ENCODE measurements around the gene TP53I3.
A peak's percentile ranks its signal among the peaks of the same experiment; 100 is the strongest.
"Not testable (repeated sequence)": the region's sequence is repeated elsewhere in the genome, so short reads cannot be mapped to it uniquely, and the experiment has no call there.

Gene TP53I3

GRCh38 chr2:24051833-24052232 lies 32.8 kb downstream of the TP53I3 start:
- no peak for DNase-seq

DNA sequence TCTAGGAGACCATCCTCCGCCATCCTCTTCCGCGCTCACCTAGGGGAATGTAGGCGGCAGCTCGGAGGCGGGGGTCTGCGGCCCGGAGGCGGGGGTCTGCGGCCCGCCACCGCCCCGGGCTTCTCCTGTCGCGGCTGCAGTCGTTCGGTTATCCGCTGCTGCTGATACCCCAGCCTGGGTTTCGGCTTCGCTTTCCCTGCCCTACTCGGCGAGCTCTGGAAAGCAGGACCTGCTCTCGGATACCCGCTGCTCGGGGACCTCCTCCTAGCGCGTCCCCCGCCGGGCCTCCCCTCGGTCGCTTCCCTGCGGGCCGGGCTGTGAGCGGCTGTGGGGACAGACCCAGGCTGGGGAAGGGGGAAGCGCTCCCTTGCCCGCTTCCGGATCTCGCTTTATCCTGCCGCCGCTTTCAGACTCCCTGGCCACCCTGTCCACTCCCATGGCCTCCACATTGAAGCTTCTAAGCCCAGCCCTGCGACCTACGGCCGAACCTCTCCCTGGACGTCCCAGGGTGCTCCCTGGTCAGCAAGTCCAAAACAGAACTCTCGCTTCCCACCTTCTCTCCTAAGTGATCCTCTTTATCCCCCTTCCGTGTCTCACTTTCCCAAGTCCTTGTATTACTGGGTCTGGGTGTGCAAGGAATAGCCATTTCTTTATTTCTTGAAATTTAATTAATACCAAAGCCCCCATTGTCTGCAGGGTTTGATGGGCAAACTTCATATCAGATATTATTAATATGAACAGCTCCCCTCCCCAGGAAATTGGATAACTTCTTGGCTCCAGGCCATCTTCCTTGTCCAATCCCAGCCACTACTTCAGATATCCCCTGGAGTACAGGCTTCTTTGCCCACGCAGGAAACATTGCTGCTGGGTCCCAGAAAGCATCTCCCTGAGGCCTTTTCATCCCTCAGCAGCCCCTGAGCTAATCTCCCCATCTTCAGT lies 34.3 kb downstream of the TP53I3 start:
- peak; percentile 10 for DNase-seq

GRCh38 chr2:24049485-24050021 lies 35.1 kb downstream of the TP53I3 start, which contains the start of gene FKBP1B:
Gene FKBP1B, plus strand, starts transcription at chr2:24049741. Its CDS starts 109 bp downstream, at chr2:24049850.
- peak; percentile 55 for DNase-seq

- DNase-seq: peak; percentile 4
Measured at GRCh38 chr2:24048769-24049484, 35.7 kb downstream of the TP53I3 start.

DNA sequence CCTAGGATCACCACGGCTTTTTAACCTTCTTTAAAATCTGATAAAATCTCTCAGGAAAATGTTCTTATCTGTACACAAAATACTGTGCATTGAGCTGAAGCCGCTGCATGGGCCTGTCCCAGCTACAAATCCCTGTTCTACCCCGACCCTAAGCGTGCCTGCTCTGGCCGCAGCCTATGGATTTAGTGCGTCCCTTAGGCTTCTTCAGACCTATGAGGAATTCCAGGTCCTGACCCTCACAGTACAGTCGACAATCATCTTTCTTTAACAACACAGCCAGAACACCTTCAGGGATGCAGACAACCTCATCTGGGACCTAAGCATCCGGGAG lies 37.0 kb downstream of the TP53I3 start:
- no peak for DNase-seq

DNA sequence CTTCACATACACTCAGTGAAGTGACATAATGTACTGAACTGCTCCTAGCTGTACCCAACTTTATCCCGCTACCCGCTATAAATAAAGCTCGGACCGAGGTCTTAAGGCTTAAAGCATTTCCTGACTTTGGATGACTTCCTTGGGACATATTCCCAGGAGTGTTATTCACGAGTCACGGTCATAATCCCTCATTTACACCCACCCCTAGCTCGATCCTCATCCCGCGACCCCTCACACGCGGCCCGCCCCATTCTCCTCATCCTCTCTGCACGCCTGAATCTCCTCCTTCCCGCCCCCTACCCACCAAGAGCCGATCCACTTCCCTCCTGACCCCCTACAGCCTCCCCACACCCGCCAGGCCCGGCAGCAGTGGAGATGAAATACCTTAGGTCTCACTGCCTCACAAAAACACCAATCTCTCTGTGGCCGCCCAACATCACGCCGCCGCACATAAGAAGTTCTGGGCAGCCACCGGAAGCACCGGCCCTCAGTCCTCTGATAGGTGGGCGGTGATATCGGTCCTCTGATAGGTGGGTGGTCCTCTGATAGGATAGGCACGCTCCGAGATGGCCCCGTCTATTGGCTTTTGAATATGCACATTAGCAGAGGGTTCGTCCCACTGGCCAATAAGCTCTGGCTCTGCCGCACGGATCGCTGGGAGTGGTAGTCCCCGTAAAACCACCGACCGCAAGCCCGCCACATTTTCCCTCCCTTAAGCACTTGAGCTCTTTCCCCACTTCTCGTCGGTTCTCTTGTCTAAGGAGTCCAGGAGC lies 37.5 kb downstream of the TP53I3 start, which contains the start of gene WDCP:
Gene WDCP (minus strand): TSS at position 462 of the 773 bp plus-strand sequence. CDS start 7,897 bp downstream, outside the sequence.
- DNase-seq: peak; percentile 93

- DNase-seq: no peak
Measured at GRCh38 chr2:24046599-24046929, 38.1 kb downstream of the TP53I3 start.

GRCh38 chr2:24045511-24046508 lies 38.8 kb downstream of the TP53I3 start:
- no peak for DNase-seq

GRCh38 chr2:24043133-24043532 lies 41.5 kb downstream of the TP53I3 start:
- not testable (repeated sequence) for DNase-seq

- DNase-seq: no peak
Measured at GRCh38 chr2:24040511-24040910, 44.1 kb downstream of the TP53I3 start.

DNA sequence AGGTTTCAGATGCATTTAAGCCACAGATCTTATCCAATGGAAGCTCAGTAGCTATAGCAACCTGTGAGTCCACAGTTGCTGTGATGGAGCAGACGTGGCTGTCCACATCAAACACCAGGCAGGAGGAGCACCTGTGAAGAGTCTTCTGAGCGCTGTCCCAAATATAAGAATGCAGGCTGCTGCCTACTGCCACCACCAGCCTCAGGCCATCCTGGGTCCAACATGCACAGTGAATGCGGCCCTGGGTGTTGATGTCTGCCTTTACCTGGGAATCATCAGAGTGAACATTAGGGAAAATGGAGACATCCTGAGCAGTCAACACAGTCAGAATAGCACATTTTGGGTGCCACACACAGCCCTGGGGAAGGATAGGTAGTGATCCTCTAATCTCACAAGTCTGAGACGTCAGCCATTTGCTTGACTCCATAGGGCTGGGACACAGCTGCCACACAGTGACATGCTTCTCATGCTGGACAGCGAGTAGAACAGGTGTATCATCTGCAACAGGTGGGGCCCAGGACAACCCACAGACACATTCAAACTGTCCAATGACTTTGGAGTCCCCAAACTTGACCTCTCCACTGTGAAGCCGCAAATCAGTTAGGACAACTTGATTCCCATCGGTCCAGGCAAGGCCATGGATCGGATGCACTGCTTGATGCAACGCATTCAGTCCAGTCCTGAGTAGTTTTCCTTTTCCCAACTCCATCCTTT lies 45.7 kb downstream of the TP53I3 start:
- no peak for DNase-seq

Data from CD4-positive, alpha-beta T cell treated with Interleukin-6 for 4 hours (primary cell).